ENCODE data around the gene MTHFR. TPM values are rescaled to one million over a fixed set of nuclear protein-coding genes. Genes with fewer than 3 reads are reported as not detected.

Gene MTHFR
- total and polyA plus RNA-seq, 4 donors: 5.5 to 29.0 (median 18.3) TPM

DNA sequence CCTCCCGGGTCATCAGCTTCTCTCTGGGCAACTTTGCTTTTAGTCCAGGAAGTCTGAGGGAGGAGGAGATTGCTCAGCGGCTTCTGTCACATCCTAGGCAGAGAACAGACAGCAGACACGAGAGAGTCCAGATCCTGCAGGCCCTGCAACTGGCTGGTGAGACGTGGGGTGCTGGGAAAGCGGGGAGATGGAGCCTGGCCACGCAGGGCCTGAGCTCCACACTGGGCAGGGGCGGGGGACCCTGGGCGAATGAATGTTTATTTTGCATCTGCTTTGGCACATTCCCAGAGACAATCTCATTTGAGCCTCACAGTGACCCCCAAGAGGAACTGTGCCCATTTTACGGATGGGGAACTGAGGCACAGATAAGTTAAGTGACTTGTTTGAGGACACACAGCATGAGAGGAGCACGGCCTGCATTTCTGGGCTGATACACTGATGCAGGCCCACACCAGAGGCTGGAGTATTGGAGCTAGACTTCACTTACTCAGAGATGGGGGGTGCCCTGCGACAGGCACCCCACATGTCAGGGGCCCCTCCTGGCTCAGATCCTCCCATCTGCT lies 34.2 kb downstream of the MTHFR start (continued):
- TF ChIP-seq GABPA (IDR thresholded peaks at IDR 0.05 in 1 of 2, conservative IDR thresholded peaks at IDR 0.05 in 1 of 2) (no peak), FOXA2 (IDR thresholded peaks at IDR 0.05) (no peak), HNF4A (conservative IDR thresholded peaks at IDR 0.05) (no peak), RAD21 (IDR thresholded peaks at IDR 0.05) (no peak)

DNA sequence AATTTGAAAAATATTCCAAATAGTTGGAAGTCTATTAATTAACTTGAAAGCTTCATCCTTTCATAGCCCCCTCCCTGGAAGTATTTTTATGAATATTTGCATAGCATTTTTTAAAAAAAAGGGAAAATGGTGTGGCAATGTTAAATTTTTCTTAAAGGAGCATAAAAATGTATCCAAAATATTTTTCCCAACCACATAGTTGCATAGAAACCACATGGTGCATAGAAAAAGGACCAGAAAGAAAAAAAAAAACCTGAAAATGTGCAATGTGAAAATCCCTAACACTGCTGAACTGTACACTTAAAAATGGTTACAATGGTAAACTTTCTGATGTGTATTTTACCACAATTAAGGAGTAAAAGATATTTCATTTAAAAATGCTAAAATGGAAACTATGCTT lies 35.8 kb downstream of the MTHFR start:
- Histone ChIP-seq H3K27ac (ENCODE audit: low read depth in 1 of 2, low read length in 2 of 2) (no peak overlapping the region), H3K4me3 (ENCODE audit: low read depth in 1 of 3, low read length in 3 of 3) (no peak overlapping the region), H3K9me3 (ENCODE audit: control insufficient read depth in 4 of 4, low read length in 3 of 4) (no peaks in the 10 kb centered on the region), H3K27me3 (ENCODE audit: control insufficient read depth in 4 of 4, insufficient read depth in 4 of 4, low read length in 3 of 4) (no peaks in the 10 kb centered on the region), H3K9ac (ENCODE audit: low read depth in 1 of 2, low read length in 2 of 2) (no peak overlapping the region), H3K4me1 (ENCODE audit: control insufficient read depth in 4 of 4, insufficient read depth in 4 of 4, low read length in 3 of 4) (no peaks in the 10 kb centered on the region), H3K36me3 (ENCODE audit: control insufficient read depth in 4 of 4, insufficient read depth in 3 of 4, low read depth in 1 of 4, low read length in 3 of 4) (no peaks in the 10 kb centered on the region)
- DNase-seq (ENCODE audit: low spot score): no peak
- no peak for TF ChIP-seq HNF4G (IDR thresholded peaks at IDR 0.05)
- no peak for TF ChIP-seq NR2F2 (IDR thresholded peaks at IDR 0.05)
- no peak for TF ChIP-seq HNF4A (conservative IDR thresholded peaks at IDR 0.05)
- TF ChIP-seq, protein P1, sequence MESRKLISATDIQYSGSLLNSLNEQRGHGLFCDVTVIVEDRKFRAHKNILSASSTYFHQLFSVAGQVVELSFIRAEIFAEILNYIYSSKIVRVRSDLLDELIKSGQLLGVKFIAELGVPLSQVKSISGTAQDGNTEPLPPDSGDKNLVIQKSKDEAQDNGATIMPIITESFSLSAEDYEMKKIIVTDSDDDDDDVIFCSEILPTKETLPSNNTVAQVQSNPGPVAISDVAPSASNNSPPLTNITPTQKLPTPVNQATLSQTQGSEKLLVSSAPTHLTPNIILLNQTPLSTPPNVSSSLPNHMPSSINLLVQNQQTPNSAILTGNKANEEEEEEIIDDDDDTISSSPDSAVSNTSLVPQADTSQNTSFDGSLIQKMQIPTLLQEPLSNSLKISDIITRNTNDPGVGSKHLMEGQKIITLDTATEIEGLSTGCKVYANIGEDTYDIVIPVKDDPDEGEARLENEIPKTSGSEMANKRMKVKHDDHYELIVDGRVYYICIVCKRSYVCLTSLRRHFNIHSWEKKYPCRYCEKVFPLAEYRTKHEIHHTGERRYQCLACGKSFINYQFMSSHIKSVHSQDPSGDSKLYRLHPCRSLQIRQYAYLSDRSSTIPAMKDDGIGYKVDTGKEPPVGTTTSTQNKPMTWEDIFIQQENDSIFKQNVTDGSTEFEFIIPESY (IDR thresholded peaks at IDR 0.05): no peak
- TF ChIP-seq, protein P2, sequence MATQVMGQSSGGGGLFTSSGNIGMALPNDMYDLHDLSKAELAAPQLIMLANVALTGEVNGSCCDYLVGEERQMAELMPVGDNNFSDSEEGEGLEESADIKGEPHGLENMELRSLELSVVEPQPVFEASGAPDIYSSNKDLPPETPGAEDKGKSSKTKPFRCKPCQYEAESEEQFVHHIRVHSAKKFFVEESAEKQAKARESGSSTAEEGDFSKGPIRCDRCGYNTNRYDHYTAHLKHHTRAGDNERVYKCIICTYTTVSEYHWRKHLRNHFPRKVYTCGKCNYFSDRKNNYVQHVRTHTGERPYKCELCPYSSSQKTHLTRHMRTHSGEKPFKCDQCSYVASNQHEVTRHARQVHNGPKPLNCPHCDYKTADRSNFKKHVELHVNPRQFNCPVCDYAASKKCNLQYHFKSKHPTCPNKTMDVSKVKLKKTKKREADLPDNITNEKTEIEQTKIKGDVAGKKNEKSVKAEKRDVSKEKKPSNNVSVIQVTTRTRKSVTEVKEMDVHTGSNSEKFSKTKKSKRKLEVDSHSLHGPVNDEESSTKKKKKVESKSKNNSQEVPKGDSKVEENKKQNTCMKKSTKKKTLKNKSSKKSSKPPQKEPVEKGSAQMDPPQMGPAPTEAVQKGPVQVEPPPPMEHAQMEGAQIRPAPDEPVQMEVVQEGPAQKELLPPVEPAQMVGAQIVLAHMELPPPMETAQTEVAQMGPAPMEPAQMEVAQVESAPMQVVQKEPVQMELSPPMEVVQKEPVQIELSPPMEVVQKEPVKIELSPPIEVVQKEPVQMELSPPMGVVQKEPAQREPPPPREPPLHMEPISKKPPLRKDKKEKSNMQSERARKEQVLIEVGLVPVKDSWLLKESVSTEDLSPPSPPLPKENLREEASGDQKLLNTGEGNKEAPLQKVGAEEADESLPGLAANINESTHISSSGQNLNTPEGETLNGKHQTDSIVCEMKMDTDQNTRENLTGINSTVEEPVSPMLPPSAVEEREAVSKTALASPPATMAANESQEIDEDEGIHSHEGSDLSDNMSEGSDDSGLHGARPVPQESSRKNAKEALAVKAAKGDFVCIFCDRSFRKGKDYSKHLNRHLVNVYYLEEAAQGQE (IDR thresholded peaks at IDR 0.05): no peak
- no peak for TF ChIP-seq YY1 (IDR thresholded peaks at IDR 0.05)
- TF ChIP-seq RXRA (IDR thresholded peaks at IDR 0.05): no peak
- TF ChIP-seq, protein P3, sequence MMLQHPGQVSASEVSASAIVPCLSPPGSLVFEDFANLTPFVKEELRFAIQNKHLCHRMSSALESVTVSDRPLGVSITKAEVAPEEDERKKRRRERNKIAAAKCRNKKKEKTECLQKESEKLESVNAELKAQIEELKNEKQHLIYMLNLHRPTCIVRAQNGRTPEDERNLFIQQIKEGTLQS (IDR thresholded peaks at IDR 0.05): no peak
- TF ChIP-seq SP1 (IDR thresholded peaks at IDR 0.05): no peak
- TF ChIP-seq FOXA2 (IDR thresholded peaks at IDR 0.05): no peak
- TF ChIP-seq TAF1 (conservative IDR thresholded peaks at IDR 0.05): no peak
- no peak for TF ChIP-seq RAD21 (IDR thresholded peaks at IDR 0.05)
- TF ChIP-seq FOXA1 (IDR thresholded peaks at IDR 0.05): no peak
- TF ChIP-seq JUND (IDR thresholded peaks at IDR 0.05): no peak
- TF ChIP-seq EGR1 (IDR thresholded peaks at IDR 0.05; ENCODE audit: low read depth in 2 of 2): no peak
- TF ChIP-seq, protein P4, sequence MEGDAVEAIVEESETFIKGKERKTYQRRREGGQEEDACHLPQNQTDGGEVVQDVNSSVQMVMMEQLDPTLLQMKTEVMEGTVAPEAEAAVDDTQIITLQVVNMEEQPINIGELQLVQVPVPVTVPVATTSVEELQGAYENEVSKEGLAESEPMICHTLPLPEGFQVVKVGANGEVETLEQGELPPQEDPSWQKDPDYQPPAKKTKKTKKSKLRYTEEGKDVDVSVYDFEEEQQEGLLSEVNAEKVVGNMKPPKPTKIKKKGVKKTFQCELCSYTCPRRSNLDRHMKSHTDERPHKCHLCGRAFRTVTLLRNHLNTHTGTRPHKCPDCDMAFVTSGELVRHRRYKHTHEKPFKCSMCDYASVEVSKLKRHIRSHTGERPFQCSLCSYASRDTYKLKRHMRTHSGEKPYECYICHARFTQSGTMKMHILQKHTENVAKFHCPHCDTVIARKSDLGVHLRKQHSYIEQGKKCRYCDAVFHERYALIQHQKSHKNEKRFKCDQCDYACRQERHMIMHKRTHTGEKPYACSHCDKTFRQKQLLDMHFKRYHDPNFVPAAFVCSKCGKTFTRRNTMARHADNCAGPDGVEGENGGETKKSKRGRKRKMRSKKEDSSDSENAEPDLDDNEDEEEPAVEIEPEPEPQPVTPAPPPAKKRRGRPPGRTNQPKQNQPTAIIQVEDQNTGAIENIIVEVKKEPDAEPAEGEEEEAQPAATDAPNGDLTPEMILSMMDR (IDR thresholded peaks at IDR 0.05; ENCODE audit: low read depth, low read length, missing input control): no peak
- TF ChIP-seq, protein P5, sequence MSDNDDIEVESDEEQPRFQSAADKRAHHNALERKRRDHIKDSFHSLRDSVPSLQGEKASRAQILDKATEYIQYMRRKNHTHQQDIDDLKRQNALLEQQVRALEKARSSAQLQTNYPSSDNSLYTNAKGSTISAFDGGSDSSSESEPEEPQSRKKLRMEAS (IDR thresholded peaks at IDR 0.05): no peak

Data from liver (tissue), 9 donors.